ENCODE results near the gene SLC27A4. TPM values are rescaled to one million over a fixed set of nuclear protein-coding genes. Genes with fewer than 3 reads are reported as not detected.

Gene SLC27A4
- total RNA-seq, 1 donor from 2014 or later, result 42.2 TPM

GRCh38 chr9:128405077-128405779 lies 64.9 kb downstream of the SLC27A4 start:
- Mint-ChIP-seq H3K36me3 (no peaks in the 10 kb centered on the region), H3K27ac (peak overlapping the region; percentile 50), H3K4me3 (no peak overlapping the region), H3K9me3 (no peaks in the 10 kb centered on the region), H3K4me1 (ENCODE audit: unreplicated experiment) (peaks cover 21% of the 10 kb centered on the region), H3K27me3 (peaks cover 28% of the 10 kb centered on the region)
- TF ChIP-seq CTCF (conservative IDR thresholded peaks at IDR 0.05), result no peak
- peak; percentile 62 for DNase-seq (ENCODE audit: extremely low spot score, unreplicated experiment)

- Mint-ChIP-seq H3K4me1 (ENCODE audit: unreplicated experiment) (peaks cover 21% of the 10 kb centered on the region), H3K4me3 (no peak overlapping the region), H3K27me3 (peaks cover 24% of the 10 kb centered on the region), H3K27ac (no peak overlapping the region), H3K9me3 (no peaks in the 10 kb centered on the region), H3K36me3 (no peaks in the 10 kb centered on the region)
- peak; percentile 62 for DNase-seq (ENCODE audit: extremely low spot score, unreplicated experiment)
- TF ChIP-seq CTCF (conservative IDR thresholded peaks at IDR 0.05), result no peak
Observed at GRCh38 chr9:128405780-128406171, 65.4 kb downstream of the SLC27A4 start.

GRCh38 chr9:128406848-128407391 lies 66.6 kb downstream of the SLC27A4 start:
- H3K27me3 Mint-ChIP-seq, result peaks cover 23% of the 10 kb centered on the region

GRCh38 chr9:128408963-128409431 lies 68.7 kb downstream of the SLC27A4 start:
- Mint-ChIP-seq H3K27ac (peak overlapping the region; percentile 29), H3K27me3 (peaks cover 19% of the 10 kb centered on the region), H3K9me3 (no peaks in the 10 kb centered on the region), H3K36me3 (no peaks in the 10 kb centered on the region), H3K4me3 (no peak overlapping the region), H3K4me1 (ENCODE audit: unreplicated experiment) (peaks cover 25% of the 10 kb centered on the region)
- no peak for DNase-seq (ENCODE audit: extremely low spot score, unreplicated experiment)
- TF ChIP-seq CTCF (conservative IDR thresholded peaks at IDR 0.05), result no peak

More at GRCh38 chr9:128406848-128407391, 66.6 kb downstream of the SLC27A4 start:
- Mint-ChIP-seq H3K9me3 (no peaks in the 10 kb centered on the region), H3K4me1 (ENCODE audit: unreplicated experiment) (peaks cover 25% of the 10 kb centered on the region), H3K4me3 (no peak overlapping the region), H3K36me3 (no peaks in the 10 kb centered on the region), H3K27ac (peak overlapping the region; percentile 39)
- TF ChIP-seq CTCF (conservative IDR thresholded peaks at IDR 0.05), result no peak
- DNase-seq (ENCODE audit: extremely low spot score, unreplicated experiment), result peak; percentile 63

GRCh38 chr9:128409450-128409849 lies 69.1 kb downstream of the SLC27A4 start:
- no peaks in the 10 kb centered on the region for H3K9me3 Mint-ChIP-seq
- DNase-seq (ENCODE audit: extremely low spot score, unreplicated experiment), result no peak

More at GRCh38 chr9:128409450-128409849, 69.1 kb downstream of the SLC27A4 start:
- TF ChIP-seq CTCF (conservative IDR thresholded peaks at IDR 0.05), result no peak
- no peak overlapping the region for H3K4me3 Mint-ChIP-seq
- H3K27me3 Mint-ChIP-seq, result peaks cover 20% of the 10 kb centered on the region
- no peak overlapping the region for H3K27ac Mint-ChIP-seq
- no peaks in the 10 kb centered on the region for H3K36me3 Mint-ChIP-seq
- H3K4me1 Mint-ChIP-seq (ENCODE audit: unreplicated experiment), result peaks cover 25% of the 10 kb centered on the region
